BJ (cell line): Measurements from ENCODE around the gene RPS8. TPM values are rescaled to one million over a fixed set of nuclear protein-coding genes. Genes with fewer than 3 reads are reported as not detected.
"Not testable (repeated sequence)": the region's sequence is repeated elsewhere in the genome, so short reads cannot be mapped to it uniquely, and the experiment has no call there.

ENCODE experiments used
- CTCF ChIA-PET: fragments of 350-600 bp; formaldehyde crosslinking; extraction: SDS; loops from one replicate; lab custom pipeline; 2021; ENCODE audit warnings: antibody characterized with exemption, inconsistent platforms; lab: Yijun Ruan, JAX
- POLR2A ChIA-PET: fragments of 300-600 bp; sonication (Branson Sonifier 250); formaldehyde crosslinking; extraction: SDS; loops from one replicate; lab custom pipeline; 2021; ENCODE audit warnings: antibody characterized with exemption; lab: Charles Lee
- DNase-seq: peaks from one replicate; pipeline ENCODE4 v3.0.0-alpha.2; 2011; ENCODE audit warnings: low read depth
- H3K27me3 ChIP-seq: 2 replicates; pipeline ENCODE4 v1.6.0; 2011; ENCODE audit warnings: low read length; ENCODE audit not compliant: control insufficient read depth, insufficient read depth
- H3K36me3 ChIP-seq: 2 replicates; pipeline ENCODE4 v1.5.1; 2011; ENCODE audit warnings: low read length; ENCODE audit not compliant: control insufficient read depth, insufficient read depth
- H3K4me3 ChIP-seq: 2 replicates; pipeline ENCODE4 v1.5.1; 2011; ENCODE audit warnings: low read depth, mild to moderate bottlenecking, control low read depth, low read length
- CTCF ChIP-seq: IDR thresholded peaks from 2 replicates; pipeline ENCODE4 v1.5.1; 2011; ENCODE audit warnings: low read depth, mild to moderate bottlenecking, control low read depth, inconsistent platforms, low read length, moderate library complexity; ENCODE audit not compliant: insufficient read depth
- polyA plus RNA-seq: library from polyadenylated mRNA; depleted of rRNA; stranded (reverse); fragments of >200 nt; gene quantifications from 2 replicates; pipeline ENCODE4 v1.2.3, GENCODE V29; 2011

Gene RPS8
- polyA plus RNA-seq, 1 experiment, result 3,306 TPM

- no peak for DNase-seq
- TF ChIP-seq CTCF, result no peak
- ChIA-PET CTCF (interaction anchor here (0.6 to 1.9 kb wide), 4 partner anchors 15 to 1755 kb away, joined by 3 to 6 read pairs (median 4); partner anchors contain the start of gene RNU5D-1), POLR2A (no interaction called here)
- no peaks in the 10 kb centered on the region for H3K27me3 ChIP-seq
- 0 out of 2 replicates have a peak, but pooled peaks cover 4% of the 10 kb centered on the region for H3K36me3 ChIP-seq
- no peak overlapping the region for H3K4me3 ChIP-seq
Measured at GRCh38 chr1:44747878-44748277, 27.5 kb upstream of the RPS8 start.

- POLR2A ChIA-PET, result no interaction called here
- H3K36me3 ChIP-seq, result peaks cover 14% of the 10 kb centered on the region
- TF ChIP-seq CTCF, result no peak
- H3K27me3 ChIP-seq, result no peaks in the 10 kb centered on the region
- no peak overlapping the region for H3K4me3 ChIP-seq
- CTCF ChIA-PET, result no interaction called here
- no peak for DNase-seq
Measured at GRCh38 chr1:44757420-44757819, 17.9 kb upstream of the RPS8 start.

GRCh38 chr1:44759077-44759476 is 16.3 kb upstream of the RPS8 start:
- CTCF ChIA-PET, result no interaction called here
- TF ChIP-seq CTCF, result no peak
- H3K27me3 ChIP-seq, result no peaks in the 10 kb centered on the region
- H3K36me3 ChIP-seq, result peaks cover 11% of the 10 kb centered on the region
- POLR2A ChIA-PET, result no interaction called here
- no peak for DNase-seq
- H3K4me3 ChIP-seq, result no peak overlapping the region

- Histone ChIP-seq H3K36me3 (peaks cover 5% of the 10 kb centered on the region; the same call in 1 of the 2 replicates), H3K27me3 (no peaks in the 10 kb centered on the region), H3K4me3 (no peak overlapping the region)
- TF ChIP-seq CTCF, result no peak
- no peak for DNase-seq
- CTCF ChIA-PET, result no interaction called here
- POLR2A ChIA-PET, result no interaction called here
Measured at GRCh38 chr1:44760876-44761275, 14.5 kb upstream of the RPS8 start.

GRCh38 chr1:44766421-44766820 is 8.9 kb upstream of the RPS8 start:
- ChIA-PET CTCF (interaction anchor here (1.0 to 2.0 kb wide), 4 partner anchors 9 to 70 kb away, joined by 3 to 7 read pairs (median 5); partner anchors contain the start of genes RNU5D-1 and RPS8), POLR2A (interaction anchor here (0.5 kb wide), 1 partner anchor 57 kb away, joined by 3 read pairs; no protein-coding TSS in a partner anchor)
- H3K27me3 ChIP-seq, H3K4me3 ChIP-seq, H3K36me3 ChIP-seq, DNase-seq: not testable (repeated sequence)
